ENCODE data around the gene PLA1A.

The PLA1A gene

DNA sequence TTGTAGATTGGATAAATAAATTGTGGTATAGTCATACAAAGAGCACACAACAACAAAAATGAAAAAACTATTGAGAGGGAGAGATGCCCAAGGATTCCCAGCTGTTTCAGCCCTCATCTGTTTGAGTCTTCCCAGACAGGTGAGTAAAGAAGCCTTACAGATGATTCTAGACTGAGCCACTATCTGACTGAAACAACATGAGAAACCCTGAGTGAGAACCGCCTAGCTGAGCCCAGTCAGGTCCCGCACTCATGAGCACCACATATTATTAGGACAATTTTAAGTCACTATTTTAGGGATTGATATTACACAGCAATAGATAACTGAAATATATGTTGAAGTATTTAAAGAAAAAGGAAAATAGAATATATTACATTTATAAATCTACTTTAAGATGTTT is 43.7 kb downstream of the PLA1A start:
- DNase-seq = no peak

DNA sequence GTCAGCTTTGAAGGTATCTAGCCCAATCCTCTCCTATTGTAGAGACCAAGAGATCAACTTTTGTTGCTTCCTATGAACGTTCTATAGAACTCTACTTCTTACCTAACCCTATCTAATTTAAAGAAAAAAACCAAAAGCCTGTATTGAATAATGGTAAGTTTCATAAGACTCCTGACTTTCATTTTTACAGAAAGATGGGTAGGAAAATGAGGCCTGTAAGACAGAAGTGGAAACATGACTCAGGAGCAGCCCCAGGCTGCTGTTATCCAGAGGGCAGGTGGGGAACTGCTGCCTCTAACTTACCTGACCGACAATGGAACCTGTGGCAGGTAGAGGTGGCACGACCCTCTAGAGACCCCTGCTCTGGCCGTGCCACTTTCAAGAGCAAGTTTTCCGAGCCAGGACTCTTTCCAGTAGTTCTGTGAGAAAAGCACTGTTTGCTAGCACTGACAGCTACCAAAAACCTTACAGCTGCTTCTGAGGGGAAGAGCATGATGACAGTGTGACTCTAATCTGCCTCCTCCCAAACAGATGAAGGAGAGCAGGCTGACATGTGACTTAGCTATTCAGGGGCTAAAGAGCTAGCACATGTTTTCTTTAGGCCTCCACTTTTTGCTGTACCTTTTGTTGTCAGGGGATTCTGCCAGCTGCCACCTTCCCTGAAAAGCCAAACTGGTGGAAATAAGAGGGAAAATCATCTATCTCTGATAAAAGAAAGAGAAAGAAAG is 45.2 kb downstream of the PLA1A start:
- peak; percentile 36 for DNase-seq

- DNase-seq = no peak
Observed at GRCh38 chr3:119643528-119643927, 45.8 kb downstream of the PLA1A start.

- no peak for DNase-seq
Observed at GRCh38 chr3:119644481-119644880, 46.8 kb downstream of the PLA1A start.

DNA sequence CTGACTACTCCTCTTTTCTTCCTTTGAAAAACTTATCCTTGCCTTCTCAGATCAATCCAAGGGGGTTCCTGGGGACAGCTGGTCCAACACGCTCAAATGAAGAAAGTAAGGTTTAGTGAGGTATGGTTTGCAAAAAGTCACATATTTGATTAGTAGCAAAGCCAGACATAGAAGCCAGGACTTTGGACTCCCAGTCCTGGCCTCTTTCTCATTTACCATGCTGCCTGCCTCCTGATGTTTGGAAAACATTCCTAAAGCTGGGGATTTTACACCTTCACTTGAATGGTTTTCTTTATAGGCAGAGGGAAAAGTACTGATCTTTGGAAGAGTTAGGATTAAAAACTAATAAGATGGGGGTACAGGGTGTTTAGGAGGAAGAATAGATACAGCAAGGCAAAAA is 48.1 kb downstream of the PLA1A start:
- no peak for DNase-seq

- DNase-seq = no peak
Observed at GRCh38 chr3:119647171-119647570, 49.5 kb downstream of the PLA1A start.

- DNase-seq = no peak
Observed at GRCh38 chr3:119647843-119648575, 50.3 kb downstream of the PLA1A start.

GRCh38 chr3:119649761-119650160 is 52.1 kb downstream of the PLA1A start:
- no peak for DNase-seq

GRCh38 chr3:119652306-119653033 is 54.8 kb downstream of the PLA1A start:
- no peak for DNase-seq

DNA sequence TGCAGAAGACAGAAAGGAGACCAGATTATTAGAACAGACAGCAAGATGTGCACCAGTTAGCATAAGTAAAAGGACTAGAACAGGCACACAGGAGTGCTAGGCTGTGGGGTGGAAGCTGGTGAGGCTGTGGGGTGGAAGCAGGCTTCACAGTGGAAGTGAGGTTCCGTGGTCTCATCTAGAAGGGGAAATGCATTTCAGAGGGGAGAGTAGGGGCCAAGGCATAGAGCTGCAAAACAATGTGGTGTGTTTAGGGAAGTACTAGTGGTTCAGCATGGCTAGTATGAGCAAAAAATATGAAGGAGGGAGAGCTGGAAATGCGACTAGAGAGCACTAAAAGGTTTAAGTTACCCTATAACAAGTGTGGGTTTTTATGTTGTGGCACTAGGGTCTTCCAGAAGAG is 56.2 kb downstream of the PLA1A start:
- DNase-seq = no peak

DNA sequence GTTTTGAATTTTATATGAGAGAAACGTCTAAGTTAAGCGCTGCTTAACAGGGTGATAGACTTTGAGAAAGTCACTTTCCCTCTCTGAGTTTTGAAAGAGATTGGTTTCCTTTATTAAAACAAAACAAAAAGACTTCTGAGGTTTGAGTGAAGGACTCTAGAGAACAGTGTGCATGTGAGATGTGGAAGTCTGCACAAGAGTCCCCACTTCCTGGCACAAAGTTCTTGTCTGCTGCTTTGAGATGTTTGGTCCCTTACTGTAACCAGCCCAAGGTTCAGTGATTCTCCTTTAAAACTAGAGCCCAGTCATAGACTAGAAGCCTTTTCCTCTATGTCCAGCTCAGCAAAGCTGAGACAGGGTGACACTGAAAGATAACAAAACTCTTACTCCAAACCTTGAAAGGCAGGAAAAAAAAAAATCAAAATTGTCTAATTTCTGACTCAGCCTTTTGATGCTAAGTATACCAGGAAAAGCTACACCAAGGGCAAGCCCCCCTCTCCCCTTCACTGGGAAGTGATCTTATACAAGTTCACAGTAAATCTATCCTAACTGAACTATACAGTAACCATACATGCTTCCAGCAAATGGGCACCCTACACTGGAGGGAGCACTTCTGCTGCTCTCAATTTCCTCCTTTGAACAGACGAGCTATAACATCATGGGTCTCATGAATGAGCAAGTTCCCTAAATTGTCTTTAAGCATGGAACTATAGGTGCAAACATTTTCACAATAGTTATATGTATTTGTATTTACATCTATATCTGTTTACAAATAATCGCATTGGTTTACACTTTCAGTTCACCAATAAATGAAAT is 60.4 kb downstream of the PLA1A start:
- no peak for DNase-seq

- DNase-seq = no peak
Observed at GRCh38 chr3:119658994-119659393, 61.3 kb downstream of the PLA1A start.

- DNase-seq = no peak
Observed at GRCh38 chr3:119659606-119660291, 62.1 kb downstream of the PLA1A start.

GRCh38 chr3:119660474-119661440 is 63.1 kb downstream of the PLA1A start, which contains the start of gene POPDC2:
TSS of gene POPDC2 (minus strand) at chr3:119660589. CDS start at chr3:119660423, 166 bp downstream.
- no peak for DNase-seq

DNA sequence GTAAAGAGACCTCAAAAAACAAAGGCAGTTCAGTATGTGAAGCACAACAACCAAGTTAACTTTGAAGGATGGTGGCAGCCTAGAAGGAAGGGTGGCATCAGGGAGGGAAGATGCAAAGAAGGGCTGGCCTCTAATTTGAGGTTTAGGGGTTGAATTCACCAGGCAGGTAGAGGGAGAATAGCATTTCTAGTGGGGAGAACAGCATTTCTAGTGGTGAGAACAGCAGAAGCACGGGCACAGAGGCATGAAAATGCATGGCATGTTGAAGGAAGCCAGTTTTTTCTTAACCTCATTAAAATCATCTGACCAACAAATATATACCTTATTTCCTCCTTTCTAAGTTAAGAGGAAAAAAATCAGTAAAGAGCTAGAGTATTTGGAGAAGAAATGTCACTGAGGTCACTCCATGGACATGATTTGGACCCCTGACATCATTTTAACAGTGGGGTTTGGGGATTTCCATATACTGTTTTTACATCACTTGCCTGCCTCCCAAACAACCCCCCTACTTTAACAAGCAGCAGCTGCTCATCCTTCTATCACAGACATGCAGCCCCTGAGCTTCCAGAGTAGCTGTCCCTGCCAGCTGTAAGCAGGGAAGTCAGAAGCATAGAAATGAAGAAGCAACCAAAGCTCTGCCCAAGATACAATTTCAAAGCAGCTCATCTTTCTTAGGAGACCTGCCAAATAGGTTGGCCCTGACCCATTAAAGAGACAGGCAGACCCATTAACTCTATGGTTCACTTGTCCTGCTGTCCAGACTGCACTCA is 65.1 kb downstream of the PLA1A start:
- DNase-seq = no peak

DNA sequence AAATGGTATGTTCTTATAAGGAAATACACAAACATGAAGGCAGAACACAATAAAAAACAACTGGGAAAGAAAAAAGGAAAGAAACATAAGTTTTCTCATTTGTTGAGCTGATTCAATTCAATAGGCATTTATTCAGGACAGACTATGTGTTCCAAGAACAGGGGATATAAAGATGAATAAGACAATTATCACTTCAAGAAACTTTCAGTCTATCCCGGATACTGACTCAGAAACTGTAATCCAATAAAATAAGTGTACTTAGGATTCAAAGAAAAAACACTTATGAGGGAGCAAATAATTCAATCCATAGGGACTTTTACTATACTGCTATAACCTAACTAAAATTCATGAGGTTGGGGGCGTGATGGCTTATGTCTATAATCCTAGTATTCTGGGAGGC is 66.2 kb downstream of the PLA1A start:
- DNase-seq = no peak

DNA sequence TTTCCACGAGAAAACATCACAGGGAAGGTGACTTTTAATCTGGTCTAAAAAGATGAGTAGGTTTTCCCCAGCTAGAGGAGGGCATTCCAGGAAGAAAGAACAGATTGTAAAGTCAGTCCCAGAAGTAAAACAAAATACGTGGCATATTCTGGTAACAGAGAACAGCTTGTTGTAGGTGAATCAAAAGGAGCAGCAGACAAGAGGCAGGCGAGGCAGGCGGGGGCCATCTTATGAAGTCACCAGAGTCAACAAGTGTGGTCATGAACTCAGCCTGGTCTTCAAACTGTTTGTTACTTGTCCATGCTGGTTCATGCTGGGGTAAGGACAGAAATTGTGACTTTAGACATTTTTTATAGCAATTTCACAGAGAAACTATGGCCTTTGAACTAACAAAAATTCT is 66.7 kb downstream of the PLA1A start:
- no peak for DNase-seq

- DNase-seq = no peak
Observed at GRCh38 chr3:119664850-119665379, 67.2 kb downstream of the PLA1A start.

- DNase-seq = no peak
Observed at GRCh38 chr3:119665954-119666559, 68.4 kb downstream of the PLA1A start.
